Body of pancreas (tissue), 4 donors: Measurements from ENCODE around the gene FUT3. TPM values are rescaled to one million over a fixed set of nuclear protein-coding genes. Genes with fewer than 3 reads are reported as not detected.
A peak's percentile ranks its signal among the peaks of the same experiment; 100 is the strongest.

ENCODE experiments used
- ATAC-seq: fragments of 150-250 bp; one replicate; pipeline ENCODE4 v1.9.1; 2016
- DNase-seq, 4 donors: peaks; one replicate each; pipeline ENCODE4 v3.0.0-alpha.2; 2019
- H3K27ac ChIP-seq, 4 donors: fragments of 200-600 bp; sonication (generic); 1 replicate in 3 of 4; 2 replicates in 1 of 4; pipeline versions ENCODE4 v1.5.1 to v1.6.1; 2016 to 2019; ENCODE audit warnings: mild to moderate bottlenecking in 1 of 4, mixed read lengths in 1 of 4, moderate library complexity in 1 of 4
- H3K27me3 ChIP-seq, 2 donors: fragments of 200-600 bp; sonication (generic); one replicate each; pipeline ENCODE4 v1.6.0; 2016; ENCODE audit warnings: mild to moderate bottlenecking in 1 of 2
- H3K36me3 ChIP-seq, 2 donors: fragments of 200-600 bp; sonication (generic); replicated peaks in 1 of 2; 2 replicates each; pipeline ENCODE4 v1.5.1; 2016; ENCODE audit warnings: low read depth in 2 of 2; ENCODE audit not compliant: insufficient read depth in 1 of 2
- H3K4me1 ChIP-seq: fragments of 200-600 bp; sonication (generic); one replicate; pipeline ENCODE4 v1.6.0; 2016
- H3K4me3 ChIP-seq, 2 donors: fragments of 200-600 bp; sonication (generic); 1 replicate in 1 of 2; 2 replicates in 1 of 2; pipeline ENCODE4 v1.5.1; 2016 to 2019
- H3K9me3 ChIP-seq, 3 donors: fragments of 200-600 bp; sonication (generic); 1 replicate in 2 of 3; 2 replicates in 1 of 3; pipeline ENCODE4 v1.5.1; 2016
- POLR2A ChIP-seq, 3 donors: fragments of 450-650 bp; IDR thresholded peaks; one replicate each; pipeline ENCODE4 v1.6.1; 2016; ENCODE audit warnings: antibody characterized with exemption in 3 of 3, mild to moderate bottlenecking in 2 of 3
- WGBS, 2 donors: methylation state at CpG; one replicate each; pipeline ENCODE4 v1.1.5; 2017; 5-methylcytosine and 5-hydroxymethylcytosine counted together
- intact Hi-C: fragments of 100-400 bp; cut with DNase I; formaldehyde crosslinking; loops from one replicate; pipeline ENCODE4 v1.15.1; 2023
- total RNA-seq, 2 donors: library from RNA; depleted of rRNA; stranded (reverse); fragments of >200 nt; gene quantifications; one replicate each; pipeline ENCODE4 v1.1.0, GENCODE V29; 2016
- TF ChIP-seq, protein P1 (sequence below), 7 experiments: fragments of 450-650 bp in 4 of 7; fragments of 200-600 bp in 3 of 7; sonication (generic) in 3 of 7; IDR thresholded peaks; one replicate each; pipeline ENCODE4 v1.5.1; 2016 to 2019; ENCODE audit warnings: antibody characterized with exemption in 7 of 7

Gene FUT3
- total RNA-seq, 2 donors from 2014 or later = 5.7 to 9.2 TPM

GRCh38 chr19:5820785-5821184, 30.5 kb downstream of the FUT3 start:
- Histone ChIP-seq H3K4me3 (no peak overlapping the region), H3K27ac (no peak overlapping the region), H3K27me3 (no peaks in the 10 kb centered on the region), H3K36me3 (no peaks in the 10 kb centered on the region), H3K9me3 (no peaks in the 10 kb centered on the region), H3K4me1 (peaks cover 17% of the 10 kb centered on the region)
- ATAC-seq (no peak), DNase-seq (no peak)
- TF ChIP-seq, protein P1, sequence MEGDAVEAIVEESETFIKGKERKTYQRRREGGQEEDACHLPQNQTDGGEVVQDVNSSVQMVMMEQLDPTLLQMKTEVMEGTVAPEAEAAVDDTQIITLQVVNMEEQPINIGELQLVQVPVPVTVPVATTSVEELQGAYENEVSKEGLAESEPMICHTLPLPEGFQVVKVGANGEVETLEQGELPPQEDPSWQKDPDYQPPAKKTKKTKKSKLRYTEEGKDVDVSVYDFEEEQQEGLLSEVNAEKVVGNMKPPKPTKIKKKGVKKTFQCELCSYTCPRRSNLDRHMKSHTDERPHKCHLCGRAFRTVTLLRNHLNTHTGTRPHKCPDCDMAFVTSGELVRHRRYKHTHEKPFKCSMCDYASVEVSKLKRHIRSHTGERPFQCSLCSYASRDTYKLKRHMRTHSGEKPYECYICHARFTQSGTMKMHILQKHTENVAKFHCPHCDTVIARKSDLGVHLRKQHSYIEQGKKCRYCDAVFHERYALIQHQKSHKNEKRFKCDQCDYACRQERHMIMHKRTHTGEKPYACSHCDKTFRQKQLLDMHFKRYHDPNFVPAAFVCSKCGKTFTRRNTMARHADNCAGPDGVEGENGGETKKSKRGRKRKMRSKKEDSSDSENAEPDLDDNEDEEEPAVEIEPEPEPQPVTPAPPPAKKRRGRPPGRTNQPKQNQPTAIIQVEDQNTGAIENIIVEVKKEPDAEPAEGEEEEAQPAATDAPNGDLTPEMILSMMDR (IDR thresholded peaks at IDR 0.05) = no peak
- no peak for TF ChIP-seq POLR2A (IDR thresholded peaks at IDR 0.05)
- 75 to 92% methylated on average over 6 of the region's 6 CpGs for WGBS, 2 donors
- intact Hi-C loops = no loop called here

DNA sequence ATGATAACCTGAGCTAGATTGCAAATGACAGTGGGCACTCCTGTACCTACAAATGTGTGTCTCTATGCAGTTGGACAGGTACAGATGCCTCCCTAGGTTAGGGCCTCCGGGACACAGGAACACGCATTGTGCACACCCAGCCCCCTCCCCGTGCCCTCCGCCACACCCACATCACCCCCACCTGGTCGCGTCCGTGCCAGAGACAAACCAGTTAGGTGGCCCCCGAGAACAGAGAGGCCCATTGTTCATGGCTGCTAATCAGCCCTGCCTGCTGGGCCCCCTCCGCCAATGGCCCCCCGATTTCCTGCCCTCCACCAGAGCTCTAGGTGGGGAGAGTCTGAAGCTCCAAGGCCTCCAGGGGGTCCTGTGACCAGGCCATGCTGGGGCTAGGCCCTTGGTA, 32.7 kb downstream of the FUT3 start:
- H3K36me3 ChIP-seq = no peaks in the 10 kb centered on the region
- ATAC-seq (peak; percentile 56), DNase-seq (peak in 3 of 4 donors; percentile 40 to 53 (median 48))
- intact Hi-C loops = no loop called here
- no peak for TF ChIP-seq POLR2A (IDR thresholded peaks at IDR 0.05)
- TF ChIP-seq, protein P1 (IDR thresholded peaks at IDR 0.05) = no peak
- H3K4me1 ChIP-seq = peaks cover 17% of the 10 kb centered on the region
- H3K27me3 ChIP-seq = no peaks in the 10 kb centered on the region
- H3K27ac ChIP-seq = peak overlapping the region in 3 of 4 donors; percentile 20 to 45 (median 41)
- H3K4me3 ChIP-seq = no peak overlapping the region
- WGBS, 2 donors = 40 to 100% methylated on average over 1 to 10 of the region's 10 CpGs
- H3K9me3 ChIP-seq = no peaks in the 10 kb centered on the region

DNA sequence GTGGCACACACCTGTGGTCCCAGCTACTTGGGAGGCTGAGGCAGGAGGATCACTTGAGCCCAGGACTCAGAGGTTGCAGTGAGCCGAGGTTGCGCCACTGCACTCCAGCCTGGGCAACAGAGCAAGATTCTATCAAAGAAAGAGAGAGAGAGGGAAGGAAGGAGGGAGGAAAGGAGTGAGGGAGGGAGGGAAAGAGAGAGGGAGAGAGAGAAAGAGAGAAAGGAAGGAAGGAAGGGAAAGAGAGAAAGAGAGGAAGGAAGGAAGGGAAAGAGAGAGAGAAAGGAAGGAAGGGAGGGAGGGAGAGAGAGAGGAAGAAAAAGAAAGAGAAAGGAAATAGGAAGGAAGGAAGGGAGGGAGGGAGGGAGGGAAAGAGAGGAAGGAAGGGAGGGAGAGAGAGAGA, 34.0 kb downstream of the FUT3 start:
- intact Hi-C loops = no loop called here
- Histone ChIP-seq H3K27me3 (no peaks in the 10 kb centered on the region), H3K4me1 (peaks cover 14% of the 10 kb centered on the region), H3K36me3 (no peaks in the 10 kb centered on the region), H3K4me3 (no peak overlapping the region), H3K9me3 (no peaks in the 10 kb centered on the region), H3K27ac (no peak overlapping the region)
- no peak for TF ChIP-seq POLR2A (IDR thresholded peaks at IDR 0.05)
- TF ChIP-seq, protein P1 (IDR thresholded peaks at IDR 0.05) = no peak
- DNase-seq (no peak), ATAC-seq (no peak)
- 90 to 94% methylated on average over 2 of the region's 2 CpGs for WGBS, 2 donors

GRCh38 chr19:5814852-5815246, 36.4 kb downstream of the FUT3 start:
- ATAC-seq (no peak), DNase-seq (no peak)
- no peaks in the 10 kb centered on the region for H3K27me3 ChIP-seq
- H3K4me3 ChIP-seq = no peak overlapping the region
- no peaks in the 10 kb centered on the region for H3K36me3 ChIP-seq
- no peak for TF ChIP-seq POLR2A (IDR thresholded peaks at IDR 0.05)
- TF ChIP-seq, protein P1 (IDR thresholded peaks at IDR 0.05) = no peak
- peaks cover 5% of the 10 kb centered on the region for H3K4me1 ChIP-seq
- intact Hi-C loops = no loop called here
- WGBS, 2 donors = 72 to 80% methylated on average over 8 to 10 of the region's 11 CpGs
- H3K9me3 ChIP-seq = no peaks in the 10 kb centered on the region
- no peak overlapping the region for H3K27ac ChIP-seq

DNA sequence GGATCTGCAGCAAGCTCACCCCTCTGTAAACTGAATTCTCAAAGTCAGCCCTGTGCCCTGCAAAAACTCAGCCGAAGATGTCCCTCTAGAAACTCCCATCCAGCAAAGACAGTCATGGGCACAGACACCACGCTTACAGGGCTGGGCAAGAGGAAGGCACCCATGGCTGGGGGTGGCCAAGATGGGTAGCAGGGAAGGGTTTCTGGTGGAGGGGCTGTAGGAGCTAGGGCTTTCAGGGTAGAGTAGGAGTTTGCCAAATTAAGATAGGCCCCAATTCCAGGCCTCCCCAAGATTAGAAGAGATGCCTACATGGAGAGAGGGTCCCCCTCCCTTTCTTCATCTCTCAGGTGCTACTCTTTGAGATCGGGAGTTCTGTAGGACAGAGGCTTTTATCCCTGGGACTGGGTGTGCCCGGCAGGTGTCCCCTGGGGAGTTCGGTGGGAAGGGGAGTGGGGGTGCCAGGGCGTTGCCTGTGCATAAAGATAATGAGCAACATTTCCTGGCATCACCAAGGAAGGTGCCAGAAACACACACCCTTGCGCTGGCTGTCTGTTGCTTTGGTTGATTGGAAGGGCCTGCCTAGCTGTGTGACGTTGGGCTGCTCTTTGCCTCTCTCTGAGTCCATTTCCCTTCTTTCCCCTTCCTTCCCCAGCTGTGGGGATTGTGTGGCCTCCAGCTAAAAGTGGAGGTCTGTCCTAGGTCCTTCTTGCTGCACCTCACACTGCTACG, 37.0 kb downstream of the FUT3 start:
- WGBS, 2 donors = 76 to 83% methylated on average over 5 to 9 of the region's 9 CpGs
- H3K27ac ChIP-seq = no peak overlapping the region
- H3K27me3 ChIP-seq = no peaks in the 10 kb centered on the region
- no peaks in the 10 kb centered on the region for H3K36me3 ChIP-seq
- no peaks in the 10 kb centered on the region for H3K9me3 ChIP-seq
- ATAC-seq (no peak), DNase-seq (no peak)
- H3K4me3 ChIP-seq = no peak overlapping the region
- intact Hi-C loops = no loop called here
- peaks cover 5% of the 10 kb centered on the region for H3K4me1 ChIP-seq
- TF ChIP-seq, protein P1 (IDR thresholded peaks at IDR 0.05) = no peak
- no peak for TF ChIP-seq POLR2A (IDR thresholded peaks at IDR 0.05)
